Measurements from ENCODE around the gene ITPR2. TPM values are rescaled to one million over a fixed set of nuclear protein-coding genes. Genes with fewer than 3 reads are reported as not detected.
A peak's percentile ranks its signal among the peaks of the same experiment; 100 is the strongest.

ITPR2 gene
- total and polyA plus RNA-seq, 2 donors, result 8.8 to 34.0 TPM

DNA sequence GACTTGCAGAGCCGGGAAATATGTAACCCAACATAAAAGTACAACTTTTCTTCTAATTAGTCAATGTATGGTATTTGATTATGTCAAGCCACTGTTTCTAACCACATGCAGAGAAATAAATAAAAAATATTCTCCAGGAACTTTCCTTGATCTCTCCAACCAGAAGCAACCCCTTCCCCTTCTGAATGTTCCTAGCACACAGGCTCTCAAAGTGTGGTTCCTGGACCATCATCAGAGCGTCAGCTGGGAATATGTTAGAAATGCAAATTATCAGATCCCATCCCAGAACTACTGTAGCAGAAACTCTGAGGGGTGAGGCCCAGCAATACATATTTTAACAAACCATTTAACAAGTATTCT lies 21.0 kb upstream of the ITPR2 start:
- H3K27me3 ChIP-seq (ENCODE audit: control insufficient read depth in 2 of 2, insufficient read depth in 1 of 2, low read length in 1 of 2), result no peaks in the 10 kb centered on the region
- peak overlapping the region in 1 of 2 donors; percentile 30 for H3K27ac ChIP-seq (ENCODE audit: low read depth in 1 of 2, low read length in 1 of 2)
- H3K9me3 ChIP-seq (ENCODE audit: control insufficient read depth in 2 of 2, insufficient read depth in 1 of 2, low read length in 1 of 2), result no peaks in the 10 kb centered on the region
- peaks cover 6 to 14% of the 10 kb centered on the region in 2 donors for H3K4me1 ChIP-seq (ENCODE audit: control insufficient read depth in 2 of 2, insufficient read depth in 2 of 2, low read length in 2 of 2)
- H3K4me3 ChIP-seq (ENCODE audit: low read length in 2 of 2), result no peak overlapping the region
- 34% methylated on average over 2 of the region's 2 CpGs for WGBS
- DNase-seq (ENCODE audit: low read depth in 6 of 9, low spot score in 9 of 9), result no peak
- no peaks in the 10 kb centered on the region for H3K36me3 ChIP-seq (ENCODE audit: control insufficient read depth in 2 of 2, insufficient read depth in 2 of 2, low read length in 1 of 2)

DNA sequence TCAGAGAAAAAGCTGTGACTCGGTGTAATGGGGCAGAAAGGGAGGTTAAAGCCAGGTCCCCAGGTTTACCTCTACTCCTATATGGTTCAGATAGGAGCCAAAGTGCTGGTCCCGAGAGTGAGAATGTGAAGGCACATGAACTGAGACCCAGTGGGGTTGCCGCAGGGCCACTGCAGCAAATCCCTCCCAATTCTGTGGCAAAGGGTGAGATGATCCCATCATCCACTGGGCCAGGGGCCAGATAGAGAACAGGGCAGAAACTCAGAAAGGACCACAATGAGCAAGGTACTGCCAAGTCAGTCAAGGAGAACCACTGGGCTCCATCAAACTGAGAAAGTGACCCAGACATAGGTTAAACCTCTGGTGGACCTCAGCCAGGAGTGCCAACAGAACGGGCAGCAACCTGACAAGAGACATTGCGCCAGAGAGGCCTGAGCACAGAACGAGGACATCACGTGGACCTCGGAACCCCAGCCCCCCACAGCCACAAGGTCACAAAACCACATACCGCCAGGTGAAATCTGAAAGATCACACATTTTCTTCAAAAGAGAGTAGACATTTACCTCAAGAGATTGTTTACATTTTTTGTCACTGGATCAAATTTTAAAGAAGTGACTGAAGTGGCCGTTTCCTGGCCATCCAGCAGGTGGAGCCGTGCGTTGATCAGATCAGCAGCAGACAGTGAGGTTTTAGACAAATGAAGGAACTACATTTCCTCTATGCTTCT lies 20.5 kb upstream of the ITPR2 start:
- 47% methylated on average over 12 of the region's 12 CpGs for WGBS
- no peak overlapping the region for H3K4me3 ChIP-seq (ENCODE audit: low read length in 2 of 2)
- peak in 5 of 9 donors; percentile 64 to 87 (median 74) for DNase-seq (ENCODE audit: low read depth in 6 of 9, low spot score in 9 of 9)
- no peaks in the 10 kb centered on the region for H3K27me3 ChIP-seq (ENCODE audit: control insufficient read depth in 2 of 2, insufficient read depth in 1 of 2, low read length in 1 of 2)
- peaks cover 6 to 14% of the 10 kb centered on the region in 2 donors for H3K4me1 ChIP-seq (ENCODE audit: control insufficient read depth in 2 of 2, insufficient read depth in 2 of 2, low read length in 2 of 2)
- H3K9me3 ChIP-seq (ENCODE audit: control insufficient read depth in 2 of 2, insufficient read depth in 1 of 2, low read length in 1 of 2), result no peaks in the 10 kb centered on the region
- H3K27ac ChIP-seq (ENCODE audit: low read depth in 1 of 2, low read length in 1 of 2), result peak overlapping the region; percentile 15 to 37
- H3K36me3 ChIP-seq (ENCODE audit: control insufficient read depth in 2 of 2, insufficient read depth in 2 of 2, low read length in 1 of 2), result no peaks in the 10 kb centered on the region

DNA sequence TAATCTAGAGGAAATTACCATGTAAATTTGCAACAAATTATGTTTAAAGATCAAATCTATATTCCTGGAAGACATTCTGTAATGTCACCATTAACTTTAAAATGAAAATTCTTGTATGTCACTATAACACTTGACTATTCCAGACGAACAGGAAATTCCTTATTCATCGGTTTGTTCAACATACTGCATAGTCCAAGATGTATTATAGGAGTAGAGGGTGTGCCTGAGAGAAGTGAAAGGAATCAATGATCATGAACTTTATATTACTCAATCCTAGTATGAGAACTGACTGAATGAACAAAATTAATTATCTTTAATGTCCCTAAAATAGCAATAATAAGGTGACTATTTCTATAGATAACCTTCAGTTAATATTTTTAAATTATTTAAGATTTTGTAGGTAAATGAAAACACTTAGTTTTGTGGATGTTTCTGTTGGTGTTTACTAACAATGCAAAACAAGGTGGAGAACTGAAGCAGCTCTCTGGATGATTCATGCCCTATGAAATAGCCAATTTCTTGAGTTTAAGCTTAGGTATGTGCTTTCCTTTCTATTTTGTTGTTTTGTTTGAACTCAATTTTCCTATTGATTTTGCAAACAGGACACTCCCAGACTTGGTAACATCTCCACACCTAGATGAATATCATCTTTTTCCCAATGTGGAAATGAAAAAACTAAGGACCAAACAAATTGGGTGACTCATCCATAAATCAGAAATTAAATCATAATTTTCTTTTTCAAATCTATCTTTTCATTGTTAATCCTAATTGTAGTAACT lies 18.2 kb upstream of the ITPR2 start:
- no peak for DNase-seq (ENCODE audit: low read depth in 6 of 9, low spot score in 9 of 9)
- Histone ChIP-seq H3K4me1 (ENCODE audit: control insufficient read depth in 2 of 2, insufficient read depth in 2 of 2, low read length in 2 of 2) (peaks cover 10 to 23% of the 10 kb centered on the region in 2 donors), H3K9me3 (ENCODE audit: control insufficient read depth in 2 of 2, insufficient read depth in 1 of 2, low read length in 1 of 2) (no peaks in the 10 kb centered on the region), H3K27ac (ENCODE audit: low read depth in 1 of 2, low read length in 1 of 2) (no peak overlapping the region), H3K4me3 (ENCODE audit: low read length in 2 of 2) (no peak overlapping the region), H3K36me3 (ENCODE audit: control insufficient read depth in 2 of 2, insufficient read depth in 2 of 2, low read length in 1 of 2) (no peaks in the 10 kb centered on the region), H3K27me3 (ENCODE audit: control insufficient read depth in 2 of 2, insufficient read depth in 1 of 2, low read length in 1 of 2) (no peaks in the 10 kb centered on the region)
- 88% methylated on average over 2 of the region's 2 CpGs for WGBS

DNA sequence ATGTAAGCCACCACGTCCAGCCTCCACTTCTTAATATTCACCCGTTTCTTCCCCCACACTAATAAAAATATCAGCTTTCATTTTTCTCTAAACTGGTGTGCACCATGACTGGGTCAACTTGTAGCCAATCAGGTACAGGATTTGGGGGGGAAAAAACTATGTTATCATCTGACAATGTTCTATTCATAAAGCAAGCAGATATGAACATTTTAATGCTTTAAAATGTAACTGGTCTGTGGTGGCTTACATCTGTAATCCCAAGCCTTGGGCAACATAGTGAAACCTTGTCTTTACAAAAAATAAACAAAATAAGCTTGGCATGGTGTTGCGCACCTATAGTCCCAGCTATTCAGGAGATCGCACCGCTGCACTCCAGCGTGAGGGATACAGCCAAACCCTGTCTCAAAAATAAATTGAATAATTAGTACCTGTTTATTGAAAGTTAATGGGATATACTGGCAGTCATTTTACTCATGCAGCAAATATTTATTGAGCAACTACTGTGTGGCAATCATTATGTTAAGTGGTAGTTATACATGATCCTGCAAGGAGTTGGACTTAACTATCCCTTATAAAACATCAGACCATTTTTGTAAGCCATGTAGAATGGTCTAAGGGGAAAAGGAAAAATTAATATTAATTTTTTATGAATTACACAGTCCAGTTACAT lies 15.3 kb upstream of the ITPR2 start:
- Histone ChIP-seq H3K27me3 (ENCODE audit: control insufficient read depth in 2 of 2, insufficient read depth in 1 of 2, low read length in 1 of 2) (no peaks in the 10 kb centered on the region), H3K27ac (ENCODE audit: low read depth in 1 of 2, low read length in 1 of 2) (no peak overlapping the region), H3K4me3 (ENCODE audit: low read length in 2 of 2) (no peak overlapping the region), H3K36me3 (ENCODE audit: control insufficient read depth in 2 of 2, insufficient read depth in 2 of 2, low read length in 1 of 2) (no peaks in the 10 kb centered on the region), H3K9me3 (ENCODE audit: control insufficient read depth in 2 of 2, insufficient read depth in 1 of 2, low read length in 1 of 2) (no peaks in the 10 kb centered on the region), H3K4me1 (ENCODE audit: control insufficient read depth in 2 of 2, insufficient read depth in 2 of 2, low read length in 2 of 2) (peaks cover 9 to 32% of the 10 kb centered on the region in 2 donors)
- 91% methylated on average over 6 of the region's 6 CpGs for WGBS
- no peak for DNase-seq (ENCODE audit: low read depth in 6 of 9, low spot score in 9 of 9)

DNA sequence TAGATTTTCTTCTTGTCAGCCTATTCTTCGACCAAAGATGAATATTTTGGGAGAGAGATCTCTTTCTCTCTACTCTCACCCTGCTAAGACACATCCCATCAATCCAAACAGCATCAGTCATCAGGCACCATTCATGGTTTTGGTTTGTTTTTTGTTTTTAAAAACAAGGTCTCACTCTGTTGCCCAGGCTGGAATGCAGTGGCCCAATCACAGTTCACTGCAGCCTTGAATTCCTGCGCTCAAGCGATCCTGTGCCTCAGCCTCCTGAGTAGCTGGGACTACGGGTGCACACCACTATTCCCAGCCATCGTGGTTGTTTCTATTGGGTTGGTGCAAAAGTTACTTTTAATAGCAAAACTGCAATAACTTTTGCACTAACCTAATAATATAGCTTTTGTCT lies 14.4 kb upstream of the ITPR2 start:
- H3K27ac ChIP-seq (ENCODE audit: low read depth in 1 of 2, low read length in 1 of 2), result no peak overlapping the region
- no peak overlapping the region for H3K4me3 ChIP-seq (ENCODE audit: low read length in 2 of 2)
- H3K4me1 ChIP-seq (ENCODE audit: control insufficient read depth in 2 of 2, insufficient read depth in 2 of 2, low read length in 2 of 2), result peaks cover 16 to 38% of the 10 kb centered on the region in 2 donors
- WGBS, result over 99% methylated on average over 5 of the region's 5 CpGs
- no peaks in the 10 kb centered on the region for H3K9me3 ChIP-seq (ENCODE audit: control insufficient read depth in 2 of 2, insufficient read depth in 1 of 2, low read length in 1 of 2)
- no peak for DNase-seq (ENCODE audit: low read depth in 6 of 9, low spot score in 9 of 9)
- H3K36me3 ChIP-seq (ENCODE audit: control insufficient read depth in 2 of 2, insufficient read depth in 2 of 2, low read length in 1 of 2), result no peaks in the 10 kb centered on the region
- H3K27me3 ChIP-seq (ENCODE audit: control insufficient read depth in 2 of 2, insufficient read depth in 1 of 2, low read length in 1 of 2), result no peaks in the 10 kb centered on the region

DNA sequence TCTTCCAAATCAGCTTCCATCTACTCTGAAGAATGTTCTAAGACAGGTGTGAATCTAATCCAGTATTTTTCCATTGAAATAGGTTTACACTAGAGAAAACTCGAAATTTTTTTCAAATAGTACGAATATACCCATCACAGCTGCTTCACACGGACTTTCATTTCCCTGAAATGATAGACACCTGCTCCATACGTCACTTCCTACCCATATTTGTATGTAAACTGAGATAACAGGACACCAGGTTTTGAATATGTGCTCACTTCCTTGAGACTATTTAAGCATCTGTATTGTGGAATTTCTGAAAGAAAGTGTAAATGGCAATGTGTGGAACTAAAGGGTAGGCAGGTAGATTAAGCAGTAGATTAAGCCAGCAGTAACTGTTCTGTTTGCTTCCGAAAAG lies 13.4 kb upstream of the ITPR2 start:
- H3K27me3 ChIP-seq (ENCODE audit: control insufficient read depth in 2 of 2, insufficient read depth in 1 of 2, low read length in 1 of 2), result no peaks in the 10 kb centered on the region
- peak in 2 of 9 donors; percentile 43 to 62 for DNase-seq (ENCODE audit: low read depth in 6 of 9, low spot score in 9 of 9)
- no peaks in the 10 kb centered on the region for H3K36me3 ChIP-seq (ENCODE audit: control insufficient read depth in 2 of 2, insufficient read depth in 2 of 2, low read length in 1 of 2)
- peak overlapping the region; percentile 42 to 90 for H3K27ac ChIP-seq (ENCODE audit: low read depth in 1 of 2, low read length in 1 of 2)
- 40% methylated on average over 5 of the region's 5 CpGs for WGBS
- peaks cover 16 to 45% of the 10 kb centered on the region in 2 donors for H3K4me1 ChIP-seq (ENCODE audit: control insufficient read depth in 2 of 2, insufficient read depth in 2 of 2, low read length in 2 of 2)
- no peaks in the 10 kb centered on the region for H3K9me3 ChIP-seq (ENCODE audit: control insufficient read depth in 2 of 2, insufficient read depth in 1 of 2, low read length in 1 of 2)
- H3K4me3 ChIP-seq (ENCODE audit: low read length in 2 of 2), result peak overlapping the region in 1 of 2 donors; percentile 26

DNA sequence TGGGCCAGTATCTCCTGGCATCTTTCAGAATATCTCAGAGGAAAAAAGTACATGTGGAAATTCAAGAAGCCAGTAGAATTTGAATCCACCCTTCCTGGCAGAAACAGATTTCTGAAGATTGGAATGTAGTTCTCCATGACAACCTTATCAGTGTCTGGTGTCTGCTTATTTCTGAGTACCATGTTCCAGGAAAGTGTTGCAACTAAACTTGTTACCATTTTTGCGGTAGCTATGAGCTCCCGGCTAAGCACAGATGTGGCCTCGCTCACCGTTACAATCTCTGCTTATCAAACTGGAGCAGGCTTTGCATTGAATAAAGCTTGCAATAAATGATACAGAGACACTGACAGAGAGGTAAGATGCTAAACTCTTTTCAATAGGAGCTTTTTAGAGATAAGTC lies 13.0 kb upstream of the ITPR2 start:
- Histone ChIP-seq H3K4me1 (ENCODE audit: control insufficient read depth in 2 of 2, insufficient read depth in 2 of 2, low read length in 2 of 2) (peaks cover 19 to 49% of the 10 kb centered on the region in 2 donors), H3K36me3 (ENCODE audit: control insufficient read depth in 2 of 2, insufficient read depth in 2 of 2, low read length in 1 of 2) (no peaks in the 10 kb centered on the region), H3K9me3 (ENCODE audit: control insufficient read depth in 2 of 2, insufficient read depth in 1 of 2, low read length in 1 of 2) (no peaks in the 10 kb centered on the region), H3K27me3 (ENCODE audit: control insufficient read depth in 2 of 2, insufficient read depth in 1 of 2, low read length in 1 of 2) (no peaks in the 10 kb centered on the region), H3K27ac (ENCODE audit: low read depth in 1 of 2, low read length in 1 of 2) (peak overlapping the region; percentile 42 to 90), H3K4me3 (ENCODE audit: low read length in 2 of 2) (no peak overlapping the region)
- peak in 1 of 9 donors; percentile 55 for DNase-seq (ENCODE audit: low read depth in 6 of 9, low spot score in 9 of 9)
- 48% methylated on average over 4 of the region's 4 CpGs for WGBS

DNA sequence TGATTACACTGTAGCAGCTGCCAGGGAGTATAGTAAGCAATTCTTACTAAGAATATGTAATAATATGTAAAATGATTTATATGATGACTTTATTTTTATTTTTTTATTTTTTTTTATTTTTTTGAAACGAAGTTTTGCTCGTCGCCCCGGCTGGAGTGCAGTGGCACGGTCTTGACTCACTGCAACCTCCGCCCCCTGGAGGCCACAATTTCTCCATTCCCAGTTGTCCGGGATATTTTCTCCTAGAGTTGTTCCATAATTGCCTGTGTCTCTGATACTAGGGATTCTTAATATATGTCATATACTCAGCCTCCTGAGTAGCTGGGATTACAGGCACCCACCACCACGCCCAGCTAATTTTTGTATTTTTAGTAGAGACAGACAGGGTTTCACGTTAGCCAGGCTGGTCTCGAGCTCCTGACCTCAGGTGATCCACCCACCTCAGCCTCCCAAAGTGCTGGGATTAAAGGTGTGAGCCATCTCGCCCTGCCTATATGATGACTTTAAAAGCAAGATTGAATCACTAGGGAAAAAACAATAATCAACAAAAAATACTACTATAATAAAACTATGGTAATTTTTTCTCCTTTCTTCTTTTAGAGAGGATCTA lies 12.2 kb upstream of the ITPR2 start:
- Histone ChIP-seq H3K36me3 (ENCODE audit: control insufficient read depth in 2 of 2, insufficient read depth in 2 of 2, low read length in 1 of 2) (no peaks in the 10 kb centered on the region), H3K4me3 (ENCODE audit: low read length in 2 of 2) (no peak overlapping the region), H3K27me3 (ENCODE audit: control insufficient read depth in 2 of 2, insufficient read depth in 1 of 2, low read length in 1 of 2) (no peaks in the 10 kb centered on the region), H3K4me1 (ENCODE audit: control insufficient read depth in 2 of 2, insufficient read depth in 2 of 2, low read length in 2 of 2) (peaks cover 23 to 57% of the 10 kb centered on the region in 2 donors), H3K9me3 (ENCODE audit: control insufficient read depth in 2 of 2, insufficient read depth in 1 of 2, low read length in 1 of 2) (no peaks in the 10 kb centered on the region), H3K27ac (ENCODE audit: low read depth in 1 of 2, low read length in 1 of 2) (no peak overlapping the region)
- peak in 1 of 9 donors; percentile 37 for DNase-seq (ENCODE audit: low read depth in 6 of 9, low spot score in 9 of 9)
- 69% methylated on average over 11 of the region's 11 CpGs for WGBS

Measured in thymus (tissue), 11 donors.